Measurements from ENCODE around the gene ZDHHC24. TPM values are rescaled to one million over a fixed set of nuclear protein-coding genes. Genes with fewer than 3 reads are reported as not detected.
"Not testable (repeated sequence)": the region's sequence is repeated elsewhere in the genome, so short reads cannot be mapped to it uniquely, and the experiment has no call there.

ZDHHC24 gene
- polyA plus RNA-seq (ENCODE audit: insufficient read length in 12 of 12): 1 to 10 TPM in 11 of 12 donors, not detected in 1; 2.9 to 8.1 (median 4.9) TPM
- long read RNA-seq, donor 1, full-length matches to known transcripts: 8 of 18 reads
- long read RNA-seq, donor 1, partial matches to known transcripts: 5 of 18 reads
- long read RNA-seq, donor 1, other reads (novel, unspliced or antisense): 5 of 18 reads
- long read RNA-seq, donor 2, full-length matches to known transcripts: 3 of 3 reads
- long read RNA-seq, donor 2, partial matches to known transcripts: 0 of 3 reads
- long read RNA-seq, donor 2, other reads (novel, unspliced or antisense): 0 of 3 reads
- long read RNA-seq, donor 3: 0 reads
- long read RNA-seq, donor 4: 0 reads
- long read RNA-seq, donor 5: 0 reads
- long read RNA-seq, donor 6, partial matches to known transcripts: 0 of 6 reads
- long read RNA-seq, donor 6, other reads (novel, unspliced or antisense): 6 of 6 reads
- long read RNA-seq, donor 7: 0 reads
- long read RNA-seq, donor 8, full-length matches to known transcripts: 5 of 5 reads
- long read RNA-seq, donor 8, partial matches to known transcripts: 0 of 5 reads
- long read RNA-seq, donor 8, other reads (novel, unspliced or antisense): 0 of 5 reads
- long read RNA-seq, donor 9: 0 reads
- long read RNA-seq, donor 10, full-length matches to known transcripts: 5 of 5 reads
- long read RNA-seq, donor 10, partial matches to known transcripts: 0 of 5 reads
- long read RNA-seq, donor 10, other reads (novel, unspliced or antisense): 0 of 5 reads
- long read RNA-seq, donor 11: 0 reads

GRCh38 chr11:66545701-66546367, at the start of gene ZDHHC24:
Gene ZDHHC24 (minus strand): TSS chr11:66546048. CDS start chr11:66546003, 45 bp downstream.
- DNase-seq: peak; percentile 95

DNA sequence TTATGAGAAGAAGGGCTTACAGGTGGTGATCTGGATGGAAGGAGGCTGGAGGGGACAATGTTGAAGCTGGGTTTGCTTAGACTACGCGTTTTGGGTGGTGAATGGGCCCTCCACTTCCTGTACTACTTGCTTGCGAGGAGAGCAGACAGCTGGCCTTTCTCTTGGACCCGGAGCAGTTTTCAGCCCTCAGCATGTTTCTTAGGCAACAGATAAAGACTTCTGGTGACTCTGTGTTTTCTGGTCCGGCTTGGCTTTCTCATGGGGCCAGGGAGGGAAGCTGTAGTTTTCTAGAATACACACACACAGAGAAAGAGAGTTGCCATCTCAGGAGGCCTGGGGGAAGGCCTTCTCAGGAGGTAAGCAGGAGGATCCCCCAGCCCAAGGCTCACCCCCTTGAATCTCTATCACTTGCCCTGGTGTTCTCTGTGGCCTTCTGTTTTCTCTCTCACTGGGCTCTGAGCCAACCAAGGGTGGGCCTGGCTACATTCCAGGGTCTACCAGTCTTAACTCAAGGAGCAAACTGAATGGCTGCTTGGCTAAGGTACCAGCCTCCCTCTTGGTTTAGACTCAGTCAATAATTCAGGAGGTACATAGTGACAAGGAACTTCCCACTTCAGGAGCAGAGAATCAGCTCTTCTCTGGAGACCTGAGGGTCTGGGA, 49.5 kb upstream of the ZDHHC24 start:
- DNase-seq: no peak

- DNase-seq: no peak
Observed at GRCh38 chr11:66593650-66594049, 47.8 kb upstream of the ZDHHC24 start.

DNA sequence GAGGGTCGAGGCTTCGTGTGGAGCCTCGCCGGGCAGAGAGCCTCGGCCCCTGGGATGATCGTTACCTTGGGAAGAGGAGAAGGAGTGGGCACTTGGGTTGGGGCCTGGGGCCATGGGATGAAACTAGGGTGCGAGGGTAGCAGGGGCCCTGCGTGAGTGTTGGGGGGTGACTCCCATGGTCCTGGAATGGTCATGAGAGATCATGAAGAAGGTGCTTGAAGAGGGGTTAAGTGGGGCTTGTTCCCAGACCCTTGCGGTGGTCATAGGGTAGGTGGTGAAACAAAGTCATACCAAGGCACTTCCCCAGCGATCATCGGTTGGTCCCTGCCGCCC, 47.4 kb upstream of the ZDHHC24 start:
- DNase-seq: no peak

- DNase-seq: peak; percentile 97
Observed at GRCh38 chr11:66592457-66593302, 46.8 kb upstream of the ZDHHC24 start, which contains the start of the genes CCDC87 and CCS. Gene CCDC87 (minus strand): TSS chr11:66593063. CDS start chr11:66593015, 48 bp downstream. Gene CCS (plus strand): TSS chr11:66593185. CDS start chr11:66593262, 77 bp downstream.

- no peak for DNase-seq
Observed at GRCh38 chr11:66591175-66591574, 45.3 kb upstream of the ZDHHC24 start.

DNA sequence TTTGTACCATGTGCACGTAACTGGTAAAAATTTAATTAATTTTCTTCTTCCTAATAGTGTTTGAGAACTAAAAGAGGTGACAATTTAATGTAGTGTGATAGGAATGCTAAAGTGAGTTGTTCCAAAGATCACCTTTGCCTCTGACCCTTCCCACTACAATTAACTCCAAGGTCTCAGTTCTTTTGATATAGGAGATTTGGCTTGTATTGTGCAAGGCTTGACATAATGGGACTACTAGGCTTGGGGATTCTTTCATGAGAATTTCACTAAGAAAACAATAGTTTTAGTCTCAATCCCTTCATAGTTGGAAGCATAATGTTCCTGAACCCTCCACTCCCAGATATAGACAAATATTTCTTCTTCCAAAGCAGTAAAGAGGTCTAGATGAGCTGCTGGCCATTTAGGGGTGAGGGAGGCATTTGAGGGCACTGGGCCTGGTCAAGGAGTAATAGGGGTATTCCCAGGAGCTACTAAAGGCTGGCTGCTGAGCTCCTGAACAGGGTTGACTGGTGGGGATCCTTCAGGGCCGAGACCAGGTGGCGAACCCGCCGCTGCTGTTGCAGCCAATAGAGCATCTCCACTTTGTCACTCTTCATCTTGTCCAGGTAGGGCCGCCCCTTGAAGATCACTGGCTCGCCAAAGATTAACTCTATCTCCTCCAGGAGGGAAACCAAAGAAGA, 44.3 kb upstream of the ZDHHC24 start:
- DNase-seq: no peak

DNA sequence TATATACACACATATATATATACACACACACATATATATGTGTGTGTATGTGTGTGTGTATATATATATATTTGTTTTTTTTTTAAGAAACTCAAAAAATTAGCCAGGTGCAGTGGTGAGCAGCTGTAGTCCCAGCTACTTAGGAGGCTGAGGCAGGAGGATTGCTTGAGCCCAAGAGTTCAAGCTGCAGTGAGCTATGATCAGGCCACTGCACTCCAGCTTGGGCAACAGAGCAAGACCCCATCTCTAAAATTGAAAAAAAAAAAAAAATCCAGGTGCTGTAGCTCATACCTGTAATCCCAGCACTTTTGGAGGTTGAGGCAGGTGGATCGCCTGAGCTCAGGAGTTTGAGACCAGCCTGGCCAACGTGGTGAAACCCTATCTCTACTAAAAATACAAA, 43.5 kb upstream of the ZDHHC24 start:
- DNase-seq: not testable (repeated sequence)

DNA sequence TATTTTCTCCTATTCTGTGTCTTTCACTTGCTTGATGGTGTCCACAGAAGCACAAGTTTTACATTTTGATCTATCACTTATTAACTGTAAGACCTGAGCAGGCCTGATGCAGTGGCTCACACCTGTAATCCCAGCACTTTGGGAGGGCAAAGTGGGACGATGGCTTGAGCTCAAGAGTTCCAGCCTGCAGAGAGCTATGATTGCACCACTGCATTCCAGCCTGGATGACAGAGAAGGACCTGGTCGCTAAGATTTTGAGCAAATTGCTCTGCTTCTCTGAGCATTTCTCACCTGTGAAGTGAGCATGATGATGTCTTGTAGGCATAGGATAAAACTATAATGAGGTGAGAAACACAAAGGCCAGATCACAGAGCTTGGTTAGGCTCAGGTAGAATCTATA, 40.3 kb upstream of the ZDHHC24 start:
- no peak for DNase-seq

DNA sequence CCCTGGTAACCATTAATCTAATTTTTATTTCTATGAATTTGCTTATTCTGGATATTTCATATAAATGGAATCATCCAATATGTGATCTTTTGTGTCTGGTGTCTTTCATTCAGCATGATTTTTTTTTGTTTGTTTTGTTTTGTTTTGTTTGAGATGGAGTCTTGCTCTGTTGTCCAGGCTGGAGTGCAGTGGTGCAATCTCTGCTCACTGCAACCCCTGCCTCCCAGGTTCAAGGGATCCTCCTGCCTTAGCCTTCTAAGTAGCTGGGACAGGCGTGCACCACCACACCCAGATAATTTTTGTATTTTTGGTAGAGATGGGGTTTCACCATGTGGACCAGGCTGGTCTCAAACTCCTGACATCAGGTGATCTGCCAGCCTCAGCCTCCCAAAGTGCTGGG, 39.6 kb upstream of the ZDHHC24 start:
- DNase-seq: not testable (repeated sequence)

- DNase-seq: not testable (repeated sequence)
Observed at GRCh38 chr11:66582565-66583147, 36.8 kb upstream of the ZDHHC24 start.

GRCh38 chr11:66581261-66581660, 35.4 kb upstream of the ZDHHC24 start:
- no peak for DNase-seq

DNA sequence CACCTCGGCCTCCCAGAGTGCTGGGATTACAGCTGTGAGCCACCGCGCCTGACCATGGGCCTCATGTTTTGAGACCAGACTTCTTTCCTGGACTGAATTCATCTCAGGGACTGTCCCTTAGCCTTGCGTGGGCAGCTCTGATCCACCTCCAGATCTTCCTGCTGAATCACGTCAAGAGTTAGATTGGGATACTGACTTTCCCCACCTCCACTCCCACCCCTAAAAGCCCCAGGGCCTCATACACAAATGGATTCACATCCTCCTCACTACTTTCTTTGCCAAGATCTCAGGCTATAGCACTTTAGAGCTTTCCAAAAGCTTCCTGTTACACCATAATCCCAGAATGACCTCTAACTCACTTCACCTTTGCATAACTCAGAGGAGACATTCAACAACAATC, 35.0 kb upstream of the ZDHHC24 start:
- DNase-seq: no peak

DNA sequence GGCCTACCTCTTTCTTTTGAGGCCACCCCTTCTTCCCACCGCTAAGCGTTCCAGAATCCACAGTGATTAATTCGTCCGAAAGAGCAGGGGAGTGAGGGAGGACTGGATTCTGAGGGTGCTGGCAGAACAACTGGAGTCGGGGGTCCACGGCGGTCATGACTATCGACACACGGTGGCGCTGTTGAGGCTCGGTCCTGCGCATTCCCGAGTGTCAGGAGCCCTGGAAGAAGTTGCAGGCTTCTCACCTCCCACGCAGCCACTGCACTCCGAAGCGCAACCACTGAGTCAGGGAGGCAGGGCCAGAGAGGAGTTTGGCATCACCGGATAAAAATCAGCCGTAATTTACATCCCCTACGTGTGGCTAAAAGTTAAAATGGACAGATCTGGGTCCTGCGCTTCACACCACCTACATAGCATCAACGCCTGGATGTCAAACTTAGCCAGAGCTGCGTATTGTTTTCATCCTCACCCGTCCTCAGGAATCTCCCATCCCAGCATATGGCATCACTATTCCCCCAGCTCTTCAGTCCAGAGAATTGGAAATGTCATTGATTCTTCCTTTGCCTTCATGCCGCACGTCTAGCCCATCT, 33.3 kb upstream of the ZDHHC24 start:
- peak; percentile 77 for DNase-seq

DNA sequence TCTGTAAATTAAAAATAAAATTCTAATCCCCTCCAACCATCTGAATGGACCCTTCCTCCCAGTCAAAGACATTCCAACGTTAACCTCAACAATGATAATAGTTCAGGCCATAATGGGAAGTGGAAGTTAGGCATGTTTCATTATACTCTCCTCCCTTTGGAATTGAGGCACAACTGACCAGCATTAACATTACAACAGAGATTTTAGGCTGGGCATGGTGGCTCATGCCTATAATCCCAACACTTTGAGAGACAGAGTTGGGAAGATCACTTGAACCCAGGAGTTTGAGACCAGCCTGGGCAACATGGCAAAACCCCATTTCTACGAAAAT, 25.0 kb upstream of the ZDHHC24 start:
- no peak for DNase-seq

DNA sequence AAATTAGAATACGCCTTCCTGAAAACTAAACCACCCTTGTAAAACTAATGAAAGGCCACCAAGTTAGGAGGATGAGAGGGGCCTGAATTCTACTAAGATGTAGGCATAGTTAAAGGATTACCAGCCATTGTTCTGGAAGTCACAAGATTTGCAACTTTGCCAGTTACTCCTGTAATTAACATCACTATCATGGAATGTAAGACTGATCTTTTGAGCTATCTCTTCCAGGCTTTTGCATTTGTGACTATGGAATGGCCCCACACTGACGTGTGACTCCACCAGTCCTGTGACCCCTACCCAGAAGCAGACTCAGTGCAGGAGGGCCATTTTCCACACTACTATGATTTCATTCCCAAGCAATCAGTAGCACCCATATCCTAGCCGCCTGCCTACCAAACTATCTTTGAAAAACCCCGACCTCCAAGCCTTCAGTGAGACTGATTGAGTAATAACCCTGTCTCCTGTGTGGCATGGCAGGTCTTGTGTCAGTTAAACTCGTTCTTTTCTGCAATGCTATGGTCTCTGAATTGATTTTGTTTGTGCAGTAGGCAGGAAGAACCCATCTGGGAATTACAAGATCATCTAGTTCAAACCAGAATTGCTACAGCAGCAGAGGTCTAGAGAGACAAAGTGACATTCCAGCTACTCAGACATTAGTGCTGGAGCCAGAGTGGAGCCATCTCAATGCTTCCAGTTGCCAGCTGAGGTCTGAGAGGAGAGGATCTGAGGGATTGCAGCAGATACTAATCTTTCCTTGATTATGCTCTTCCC, 24.4 kb upstream of the ZDHHC24 start:
- DNase-seq: no peak

GRCh38 chr11:66569076-66569475, 23.2 kb upstream of the ZDHHC24 start:
- DNase-seq: no peak

- peak; percentile 73 for DNase-seq
Observed at GRCh38 chr11:66568124-66568916, 22.5 kb upstream of the ZDHHC24 start, which contains the start of gene CTSF. Gene CTSF (minus strand): TSS chr11:66568606. CDS start chr11:66568486, 120 bp downstream.
